ENCODE data around the gene SPATA17. TPM values are rescaled to one million over a fixed set of nuclear protein-coding genes. Genes with fewer than 3 reads are reported as not detected.

Gene SPATA17
- total RNA-seq, 1 donor from 2014 or later: not detected

- no peak for DNase-seq (ENCODE audit: low read depth in 2 of 2)
These were observed 216.5 kb downstream of the SPATA17 start for GRCh38 chr1:217847643-217848042.

DNA sequence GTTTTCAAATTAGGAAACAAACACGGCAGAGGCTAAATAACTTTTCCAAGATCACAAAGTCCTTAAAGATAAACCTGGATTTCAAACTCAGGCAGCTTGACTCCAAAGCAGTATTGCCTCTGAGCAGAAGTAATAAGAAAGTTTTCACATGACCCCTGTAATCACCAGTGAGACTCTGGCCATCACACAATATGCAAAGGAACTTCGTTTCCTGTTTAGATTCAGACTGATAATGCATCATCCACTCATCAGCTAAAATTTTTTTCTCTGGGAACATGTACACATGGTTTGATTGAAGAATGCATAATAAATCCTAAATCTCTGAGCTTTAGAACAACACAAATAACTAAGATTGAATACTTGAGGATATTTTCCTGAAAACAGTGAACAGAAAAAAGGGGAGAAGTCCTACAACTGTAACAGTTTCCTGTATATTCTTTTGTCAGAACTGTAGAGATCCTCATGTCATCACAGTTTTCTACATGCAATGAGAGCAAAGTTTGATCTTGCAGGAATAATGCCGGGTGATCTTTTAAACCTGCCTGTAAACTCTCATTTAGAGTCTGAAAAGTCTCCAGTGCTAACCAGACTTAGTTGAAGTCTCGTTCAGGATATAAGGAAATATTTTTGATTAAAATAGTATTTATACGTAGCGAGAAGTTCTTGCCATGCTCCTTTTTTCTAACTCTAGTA, 225.3 kb downstream of the SPATA17 start:
- DNase-seq (ENCODE audit: low read depth in 2 of 2): no peak

DNA sequence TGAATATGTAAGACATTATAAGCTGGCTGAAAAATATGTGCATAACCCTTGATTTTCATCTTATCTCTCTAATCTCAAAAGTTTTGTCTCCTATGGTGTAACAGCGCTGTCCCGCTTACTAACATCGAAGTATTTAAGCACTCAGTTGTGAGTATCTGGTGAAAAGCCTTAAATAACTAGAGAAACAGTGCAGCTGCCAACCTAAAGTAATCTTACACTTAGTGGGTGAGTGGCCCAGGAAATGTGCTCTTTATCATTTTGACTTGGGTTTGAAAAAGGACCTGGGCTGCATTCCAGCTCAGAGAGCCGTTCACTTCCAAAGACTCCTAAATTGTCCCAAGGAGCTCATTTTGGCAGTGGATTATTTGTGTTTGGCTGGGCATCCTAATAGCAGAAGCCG, 225.9 kb downstream of the SPATA17 start:
- no peak for DNase-seq (ENCODE audit: low read depth in 2 of 2)

DNA sequence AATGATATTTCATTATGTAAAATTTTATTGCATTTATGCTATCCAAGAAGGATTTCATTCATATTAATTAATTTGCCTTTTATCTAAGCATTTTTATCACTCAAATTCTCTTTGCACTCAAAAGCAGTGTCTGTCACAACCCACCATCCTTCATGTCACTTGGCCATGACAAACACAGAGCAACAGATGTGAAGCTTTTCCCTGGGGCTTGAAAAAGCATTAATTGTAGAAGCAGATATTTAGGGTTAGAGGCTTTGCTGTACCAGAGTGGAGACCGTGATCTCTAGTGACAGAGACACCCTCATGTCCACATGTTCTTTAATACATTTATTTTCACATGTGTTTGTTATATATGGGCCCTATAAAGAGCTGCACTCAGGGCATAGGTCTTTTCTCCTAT, 230.5 kb downstream of the SPATA17 start:
- DNase-seq (ENCODE audit: low read depth in 2 of 2): no peak

GRCh38 chr1:217867446-217867995, 236.4 kb downstream of the SPATA17 start:
- no peak for DNase-seq (ENCODE audit: low read depth in 2 of 2)

- DNase-seq (ENCODE audit: low read depth in 2 of 2): no peak
These were observed 240.8 kb downstream of the SPATA17 start for GRCh38 chr1:217871955-217872354.

DNA sequence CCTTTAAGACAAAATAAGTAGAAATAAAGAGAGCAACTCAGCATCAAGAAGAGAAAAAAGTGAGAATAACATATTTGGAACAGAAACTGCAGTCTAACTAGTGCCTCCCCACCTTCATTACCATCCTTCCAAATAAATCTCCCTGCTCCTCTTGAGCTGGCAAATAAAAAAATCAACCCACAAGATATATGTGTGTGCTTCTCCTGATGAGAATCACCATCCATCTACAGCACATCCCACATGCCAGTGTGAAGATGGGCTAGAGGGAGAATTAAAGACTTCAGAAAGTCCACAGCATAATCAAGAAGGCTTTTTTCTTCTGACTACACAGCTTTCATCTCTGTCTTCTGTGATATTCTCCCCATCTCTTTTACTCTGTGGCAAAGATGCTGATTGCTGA, 244.1 kb downstream of the SPATA17 start:
- no peak for DNase-seq (ENCODE audit: low read depth in 2 of 2)

DNA sequence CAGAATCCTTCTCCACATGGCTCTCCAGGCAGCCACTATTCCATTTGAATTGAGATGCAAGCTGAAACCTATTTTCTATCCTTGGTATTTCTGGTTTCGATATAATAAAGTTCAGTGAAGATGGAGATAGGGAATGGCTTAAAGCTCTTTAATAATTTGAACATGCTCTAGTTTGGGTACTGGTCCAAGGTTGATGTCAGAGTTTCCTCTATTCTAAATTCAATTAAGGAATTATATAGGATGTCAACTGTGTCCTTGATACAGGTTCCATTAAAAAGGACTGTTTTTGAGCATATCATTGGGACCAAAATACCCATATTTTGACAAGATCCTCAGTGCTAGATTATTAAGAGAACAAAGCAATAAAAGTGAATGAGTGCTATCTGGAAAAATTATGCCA, 245.3 kb downstream of the SPATA17 start:
- no peak for DNase-seq (ENCODE audit: low read depth in 2 of 2)

GRCh38 chr1:217876896-217877295, 245.8 kb downstream of the SPATA17 start:
- DNase-seq (ENCODE audit: low read depth in 2 of 2): no peak

GRCh38 chr1:217881131-217881543, 250.0 kb downstream of the SPATA17 start:
- no peak for DNase-seq (ENCODE audit: low read depth in 2 of 2)

GRCh38 chr1:217881607-217882332, 250.6 kb downstream of the SPATA17 start:
- no peak for DNase-seq (ENCODE audit: low read depth in 2 of 2)

GRCh38 chr1:217885181-217885580, 254.0 kb downstream of the SPATA17 start:
- no peak for DNase-seq (ENCODE audit: low read depth in 2 of 2)

DNA sequence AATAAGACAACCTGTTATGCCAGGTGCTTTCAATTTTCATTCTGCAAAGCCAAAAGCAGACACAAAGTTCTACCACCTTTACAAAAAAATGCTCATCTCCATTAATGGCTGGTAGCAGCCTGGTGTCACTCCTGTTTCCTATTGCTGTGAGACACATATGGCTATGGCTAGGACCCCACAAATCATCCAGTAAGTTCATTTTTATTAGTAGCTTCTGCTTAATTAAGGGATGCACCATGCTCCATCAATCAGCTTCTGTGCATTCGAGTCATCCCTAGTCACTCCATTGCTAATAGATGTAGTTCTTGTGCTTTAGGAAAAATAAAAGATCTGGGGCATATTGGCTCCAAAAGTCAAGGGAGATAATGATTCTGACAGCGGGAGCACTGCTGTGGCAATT, 257.2 kb downstream of the SPATA17 start:
- no peak for DNase-seq (ENCODE audit: low read depth in 2 of 2)

- peak in 1 of 2 donors; percentile 6 for DNase-seq (ENCODE audit: low read depth in 2 of 2)
These were observed 258.3 kb downstream of the SPATA17 start for GRCh38 chr1:217889401-217889800.

DNA sequence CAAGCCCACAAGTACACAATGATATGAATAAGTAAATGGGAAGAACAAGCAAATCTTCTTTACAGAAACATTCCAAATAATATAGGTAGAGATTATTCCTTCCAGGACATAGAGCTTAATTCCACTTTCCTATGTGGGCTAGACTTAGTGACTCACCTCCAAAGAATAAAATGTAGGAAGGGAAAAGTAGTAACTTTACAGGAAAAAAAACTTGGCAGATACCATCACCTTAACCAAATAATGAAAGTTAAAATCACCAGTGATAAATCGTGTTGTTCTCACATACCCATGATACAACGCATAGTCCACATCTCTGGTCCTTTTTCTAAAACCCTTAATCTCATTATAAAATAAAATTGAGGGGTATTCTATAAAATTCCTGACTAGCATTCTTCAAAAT, 260.8 kb downstream of the SPATA17 start:
- DNase-seq (ENCODE audit: low read depth in 2 of 2): no peak

GRCh38 chr1:217892750-217893149, 261.6 kb downstream of the SPATA17 start:
- no peak for DNase-seq (ENCODE audit: low read depth in 2 of 2)

GRCh38 chr1:217895841-217896240, 264.7 kb downstream of the SPATA17 start:
- DNase-seq (ENCODE audit: low read depth in 2 of 2): no peak

DNA sequence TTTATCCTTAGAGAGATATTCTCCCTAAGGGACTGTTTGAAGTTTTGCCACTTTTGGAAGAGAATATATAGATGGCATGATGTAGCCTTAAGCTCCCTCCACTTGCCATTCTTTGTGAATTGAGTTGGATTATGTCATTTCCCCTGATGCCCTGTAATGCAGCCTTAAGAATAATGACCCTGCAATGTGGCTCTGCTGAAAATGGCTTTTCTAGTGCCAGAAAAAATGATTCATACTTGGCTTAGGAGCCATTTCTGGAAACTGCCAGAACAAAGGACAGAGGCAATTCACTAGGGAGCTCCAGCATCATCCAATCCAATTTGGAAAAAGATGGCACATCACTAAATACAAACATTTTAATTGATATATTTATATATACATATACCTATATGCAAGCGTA, 265.3 kb downstream of the SPATA17 start:
- DNase-seq (ENCODE audit: low read depth in 2 of 2): no peak

DNA sequence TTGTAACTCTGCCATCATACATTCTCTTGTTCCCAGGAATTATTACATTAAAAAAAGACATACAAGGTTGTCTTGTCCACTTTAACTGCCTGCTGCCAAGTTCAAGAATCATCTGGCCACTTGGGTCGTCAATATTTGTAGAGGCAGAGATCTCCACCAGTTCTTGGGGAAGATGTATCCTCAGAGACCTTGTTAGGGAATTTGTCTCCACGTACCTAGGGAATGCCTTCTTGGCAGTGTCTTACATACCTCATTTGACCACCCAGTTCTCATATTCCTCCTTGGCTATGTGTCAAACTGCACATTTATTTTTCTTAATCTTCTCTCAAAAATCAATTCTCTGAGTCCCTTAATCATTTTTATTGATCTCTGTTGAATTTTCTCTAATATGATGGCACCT, 266.0 kb downstream of the SPATA17 start:
- no peak for DNase-seq (ENCODE audit: low read depth in 2 of 2)

GRCh38 chr1:217899614-217900013, 268.5 kb downstream of the SPATA17 start:
- no peak for DNase-seq (ENCODE audit: low read depth in 2 of 2)

- DNase-seq (ENCODE audit: low read depth in 2 of 2): no peak
These were observed 276.4 kb downstream of the SPATA17 start for GRCh38 chr1:217907504-217907903.

DNA sequence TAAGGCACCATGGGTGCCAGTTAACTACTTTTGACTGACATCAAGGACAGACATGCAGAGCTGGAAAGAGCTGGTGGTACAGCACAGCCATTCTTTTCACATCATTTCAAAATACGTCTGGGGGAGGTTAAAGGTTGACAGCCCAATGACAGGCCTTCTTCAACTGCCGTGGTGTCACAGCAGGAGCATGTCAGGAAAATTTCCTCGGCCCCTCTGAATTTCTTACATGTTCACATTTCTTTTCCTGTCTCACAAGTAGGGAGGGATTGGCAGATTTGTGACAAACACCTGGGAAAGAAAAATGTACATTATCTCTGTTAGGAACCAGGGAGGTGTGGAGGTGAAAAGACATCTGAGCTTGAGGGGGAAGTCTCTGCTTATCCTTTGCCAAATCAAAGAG, 279.1 kb downstream of the SPATA17 start:
- DNase-seq (ENCODE audit: low read depth in 2 of 2): no peak

DNA sequence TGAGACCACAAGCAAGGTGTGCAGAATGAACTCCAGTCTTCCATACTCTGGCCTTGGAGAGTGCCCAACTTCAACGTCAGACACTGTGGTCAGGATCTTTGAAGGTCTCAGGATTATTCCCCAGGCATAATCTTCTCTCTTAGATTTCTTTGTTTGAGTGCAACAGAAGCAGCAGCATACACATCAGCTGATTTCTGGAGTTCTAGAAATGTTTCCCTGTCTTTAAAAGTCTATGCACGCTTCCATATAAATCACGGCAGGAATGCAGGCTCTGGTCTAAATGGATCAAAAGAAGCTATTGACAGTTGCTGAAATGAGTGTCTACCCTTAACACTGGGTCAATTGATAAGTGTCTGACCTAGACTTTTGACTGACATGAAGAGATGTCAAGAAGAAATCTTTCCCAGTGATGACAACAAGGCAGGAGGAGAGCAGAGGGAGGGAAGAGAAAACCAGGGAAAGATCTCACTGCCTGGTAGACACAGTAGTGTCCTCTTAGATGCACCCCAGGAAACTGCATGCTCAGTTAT, 279.7 kb downstream of the SPATA17 start:
- DNase-seq (ENCODE audit: low read depth in 2 of 2): no peak
